Measurements from ENCODE around the gene EFS. TPM values are rescaled to one million over a fixed set of nuclear protein-coding genes. Genes with fewer than 3 reads are reported as not detected.
"Not testable (repeated sequence)": the region's sequence is repeated elsewhere in the genome, so short reads cannot be mapped to it uniquely, and the experiment has no call there.

Gene EFS
- total and polyA plus RNA-seq, 8 donors, result 15.8 to 64.1 (median 46.9) TPM

- Histone ChIP-seq H3K9me3 (no peaks in the 10 kb centered on the region), H3K36me3 (no peaks in the 10 kb centered on the region), H3K27ac (no peak overlapping the region), H3K4me1 (no peaks in the 10 kb centered on the region), H3K4me3 (no peak overlapping the region), H3K27me3 (peaks cover 0 to 15% of the 10 kb centered on the region in 2 donors)
- intact Hi-C loops (cut with DNase I), result no loop called here
- ATAC-seq (no peak), DNase-seq (no peak)
- no peak for TF ChIP-seq CTCF (IDR thresholded peaks at IDR 0.05)
Observed at GRCh38 chr14:23399136-23399535, 34.2 kb upstream of the EFS start.

- Histone ChIP-seq H3K4me1 (no peaks in the 10 kb centered on the region), H3K9me3 (no peaks in the 10 kb centered on the region), H3K36me3 (no peaks in the 10 kb centered on the region), H3K27ac (no peak overlapping the region), H3K4me3 (no peak overlapping the region), H3K27me3 (peaks cover 0 to 14% of the 10 kb centered on the region in 2 donors)
- no peak for ATAC-seq
- peak in 1 of 4 donors; percentile 49 for DNase-seq
- no peak for TF ChIP-seq CTCF (IDR thresholded peaks at IDR 0.05)
- intact Hi-C loops (cut with DNase I), result no loop called here
Observed at GRCh38 chr14:23398348-23398747, 33.4 kb upstream of the EFS start.

- TF ChIP-seq CTCF (IDR thresholded peaks at IDR 0.05), result no peak
- DNase-seq (no peak), ATAC-seq (no peak)
- no peaks in the 10 kb centered on the region for H3K36me3 ChIP-seq
- intact Hi-C loops (cut with DNase I), result no loop called here
- peaks cover 0 to 2% of the 10 kb centered on the region in 2 donors for H3K27me3 ChIP-seq
- no peaks in the 10 kb centered on the region for H3K4me1 ChIP-seq
- H3K4me3 ChIP-seq, result no peak overlapping the region
- no peaks in the 10 kb centered on the region for H3K9me3 ChIP-seq
- no peak overlapping the region for H3K27ac ChIP-seq
Observed at GRCh38 chr14:23396781-23397407, 31.9 kb upstream of the EFS start.

GRCh38 chr14:23396126-23396525 is 31.2 kb upstream of the EFS start:
- intact Hi-C loops (cut with DNase I), result no loop called here
- H3K36me3 ChIP-seq, result no peaks in the 10 kb centered on the region
- no peak overlapping the region for H3K27ac ChIP-seq
- TF ChIP-seq CTCF (IDR thresholded peaks at IDR 0.05), result no peak
- no peak overlapping the region for H3K4me3 ChIP-seq
- H3K4me1 ChIP-seq, result no peaks in the 10 kb centered on the region
- no peak for ATAC-seq
- DNase-seq, result no peak
- no peaks in the 10 kb centered on the region for H3K27me3 ChIP-seq
- H3K9me3 ChIP-seq, result no peaks in the 10 kb centered on the region

GRCh38 chr14:23392613-23393012 is 27.6 kb upstream of the EFS start:
- no peak overlapping the region for H3K27ac ChIP-seq
- no peaks in the 10 kb centered on the region for H3K36me3 ChIP-seq
- DNase-seq (no peak), ATAC-seq (no peak)
- H3K9me3 ChIP-seq, result no peaks in the 10 kb centered on the region
- no peaks in the 10 kb centered on the region for H3K4me1 ChIP-seq
- TF ChIP-seq CTCF (IDR thresholded peaks at IDR 0.05), result no peak
- intact Hi-C loops (cut with DNase I), result no loop called here
- H3K4me3 ChIP-seq, result no peak overlapping the region
- H3K27me3 ChIP-seq, result peaks cover 0 to 9% of the 10 kb centered on the region in 2 donors

- intact Hi-C loops (cut with DNase I); H3K36me3 ChIP-seq; H3K4me3 ChIP-seq; H3K4me1 ChIP-seq; H3K27ac ChIP-seq; H3K27me3 ChIP-seq; H3K9me3 ChIP-seq; DNase-seq; ATAC-seq: not testable (repeated sequence)
Observed at GRCh38 chr14:23389871-23390270, 24.9 kb upstream of the EFS start.
